ENCODE results near the gene CC2D2B.
"Not testable (repeated sequence)": the region's sequence is repeated elsewhere in the genome, so short reads cannot be mapped to it uniquely, and the experiment has no call there.

Gene CC2D2B

GRCh38 chr10:96044736-96045135 lies 137.0 kb downstream of the CC2D2B start:
- H3K4me3 ChIP-seq (ENCODE audit: low read depth, low read length) = peak overlapping the region; percentile 81
- DNase-seq (ENCODE audit: low read depth) = peak; percentile 69
- TF ChIP-seq CTCF (conservative IDR thresholded peaks at IDR 0.05; ENCODE audit: low read depth, low read length) = no peak

GRCh38 chr10:96046546-96046945 lies 138.8 kb downstream of the CC2D2B start:
- H3K4me3 ChIP-seq (ENCODE audit: low read depth, low read length) = no peak overlapping the region
- TF ChIP-seq CTCF (conservative IDR thresholded peaks at IDR 0.05; ENCODE audit: low read depth, low read length) = no peak
- no peak for DNase-seq (ENCODE audit: low read depth)

- H3K4me3 ChIP-seq (ENCODE audit: low read depth, low read length) = no peak overlapping the region
- DNase-seq (ENCODE audit: low read depth) = peak; percentile 18
- no peak for TF ChIP-seq CTCF (conservative IDR thresholded peaks at IDR 0.05; ENCODE audit: low read depth, low read length)
Observed at GRCh38 chr10:96047004-96047649, 139.4 kb downstream of the CC2D2B start.

GRCh38 chr10:96047925-96048324 lies 140.2 kb downstream of the CC2D2B start:
- not testable (repeated sequence) for H3K4me3 ChIP-seq (ENCODE audit: low read depth, low read length); DNase-seq (ENCODE audit: low read depth)

- H3K4me3 ChIP-seq (ENCODE audit: low read depth, low read length) = no peak overlapping the region
- no peak for DNase-seq (ENCODE audit: low read depth)
- no peak for TF ChIP-seq CTCF (conservative IDR thresholded peaks at IDR 0.05; ENCODE audit: low read depth, low read length)
Observed at GRCh38 chr10:96049340-96049739, 141.6 kb downstream of the CC2D2B start.

GRCh38 chr10:96053985-96054384 lies 146.2 kb downstream of the CC2D2B start:
- no peak for DNase-seq (ENCODE audit: low read depth)

GRCh38 chr10:96056787-96057186 lies 149.0 kb downstream of the CC2D2B start:
- no peak for DNase-seq (ENCODE audit: low read depth)
- TF ChIP-seq CTCF (conservative IDR thresholded peaks at IDR 0.05; ENCODE audit: low read depth, low read length) = no peak
- no peak overlapping the region for H3K4me3 ChIP-seq (ENCODE audit: low read depth, low read length)

More at GRCh38 chr10:96053985-96054384, 146.2 kb downstream of the CC2D2B start:
- TF ChIP-seq CTCF (conservative IDR thresholded peaks at IDR 0.05; ENCODE audit: low read depth, low read length) = no peak
- H3K4me3 ChIP-seq (ENCODE audit: low read depth, low read length) = no peak overlapping the region
